Middle frontal gyrus (tissue), 1 donor: ENCODE data around the gene GPRC5A.

Experiments
- DNase-seq: peaks from one replicate; pipeline ENCODE4 v3.0.0-alpha.2; 2015; ENCODE audit warnings: low spot score; ENCODE audit errors: extremely low spot score

Gene GPRC5A

GRCh38 chr12:12909228-12909994 lies 18.0 kb downstream of the GPRC5A start:
- DNase-seq = no peak

GRCh38 chr12:12909995-12910420 lies 18.6 kb downstream of the GPRC5A start:
- DNase-seq = no peak

DNA sequence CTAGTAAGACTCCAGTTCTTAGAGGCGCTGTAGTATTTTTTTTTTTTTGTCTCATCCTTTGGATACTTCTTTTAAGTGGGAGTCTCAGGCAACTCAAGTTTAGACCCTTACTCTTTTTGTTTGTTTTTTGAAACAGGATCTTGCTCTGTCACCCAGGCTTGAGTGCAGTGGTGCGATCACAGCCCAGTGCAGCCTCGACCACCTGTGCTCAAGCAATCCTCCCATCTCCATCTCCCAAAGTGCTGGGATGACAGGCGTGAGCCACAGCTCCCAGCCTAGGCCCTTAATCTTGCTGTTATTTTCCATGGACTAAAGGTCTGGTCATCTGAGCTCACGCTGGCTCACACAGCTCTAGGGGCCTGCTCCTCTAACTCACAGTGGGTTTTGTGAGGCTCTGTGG lies 21.3 kb downstream of the GPRC5A start:
- DNase-seq = no peak

- no peak for DNase-seq
These were observed 24.3 kb downstream of the GPRC5A start for GRCh38 chr12:12915656-12916055.

- DNase-seq = peak; percentile 90
These were observed 25.0 kb downstream of the GPRC5A start for GRCh38 chr12:12916135-12916944.

- DNase-seq = no peak
These were observed 26.2 kb downstream of the GPRC5A start for GRCh38 chr12:12917517-12917916.

GRCh38 chr12:12918781-12919389 lies 27.5 kb downstream of the GPRC5A start:
- DNase-seq = no peak

- no peak for DNase-seq
These were observed 28.5 kb downstream of the GPRC5A start for GRCh38 chr12:12919666-12920435.

DNA sequence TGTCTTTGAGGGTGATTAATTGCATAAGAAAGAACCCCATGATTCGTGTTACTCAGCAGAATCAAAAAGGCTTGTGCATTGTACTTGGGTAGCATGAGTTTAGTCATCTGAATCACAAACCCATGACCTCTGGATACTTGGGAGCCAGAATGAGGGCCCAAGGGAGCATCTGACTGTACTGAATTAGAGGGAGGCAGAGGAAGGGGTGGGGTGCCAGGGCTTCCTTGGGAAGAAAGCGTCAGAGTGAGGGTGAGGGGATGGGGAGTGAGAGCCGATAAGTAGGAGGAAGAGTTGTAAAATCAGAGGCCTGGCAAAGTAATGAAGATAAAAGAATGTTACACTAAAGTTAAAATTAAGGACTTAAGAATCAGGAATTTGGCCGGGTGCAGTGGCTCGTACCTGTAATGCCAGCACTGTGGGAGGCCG lies 30.8 kb downstream of the GPRC5A start:
- DNase-seq = no peak

- no peak for DNase-seq
These were observed 31.6 kb downstream of the GPRC5A start for GRCh38 chr12:12922978-12923377.

DNA sequence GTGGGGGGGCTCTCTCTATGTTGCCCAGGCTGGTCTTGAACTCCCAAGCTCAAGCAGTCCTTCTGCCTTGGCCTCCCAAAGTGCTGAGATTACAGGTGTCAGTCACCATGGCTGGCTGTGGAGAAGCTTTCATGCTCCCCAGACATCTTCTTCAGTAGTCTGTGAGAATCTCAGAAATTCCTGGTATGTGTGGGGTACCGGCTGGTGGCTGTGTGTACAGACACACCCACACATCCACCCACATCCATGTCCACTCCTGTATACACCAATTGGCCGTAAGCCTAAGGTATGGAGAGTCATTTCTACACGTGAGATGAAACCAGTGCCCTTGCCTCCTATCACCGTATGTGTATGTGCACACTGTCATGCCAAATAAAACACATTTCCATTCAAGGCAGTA lies 32.8 kb downstream of the GPRC5A start:
- no peak for DNase-seq

DNA sequence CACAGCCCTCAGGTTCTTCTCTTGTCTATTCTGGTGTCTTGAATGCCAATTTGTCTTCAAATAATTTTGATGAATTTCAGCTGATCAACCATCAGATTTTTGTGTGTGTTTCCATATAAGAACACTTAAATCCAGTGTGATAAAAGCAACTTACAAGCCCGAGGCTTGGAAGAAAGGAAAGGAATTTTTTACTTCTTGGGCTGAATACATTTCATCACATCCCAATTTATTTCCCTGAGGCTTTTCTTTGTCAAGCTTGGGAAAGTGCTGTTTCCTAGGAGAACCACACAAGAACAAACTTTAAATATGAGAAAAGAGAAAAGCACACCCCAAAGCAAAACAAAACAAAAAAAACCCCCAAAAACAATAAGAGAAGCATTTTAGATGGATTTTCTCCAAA lies 34.0 kb downstream of the GPRC5A start:
- no peak for DNase-seq

GRCh38 chr12:12926571-12927071 lies 35.3 kb downstream of the GPRC5A start:
- no peak for DNase-seq

DNA sequence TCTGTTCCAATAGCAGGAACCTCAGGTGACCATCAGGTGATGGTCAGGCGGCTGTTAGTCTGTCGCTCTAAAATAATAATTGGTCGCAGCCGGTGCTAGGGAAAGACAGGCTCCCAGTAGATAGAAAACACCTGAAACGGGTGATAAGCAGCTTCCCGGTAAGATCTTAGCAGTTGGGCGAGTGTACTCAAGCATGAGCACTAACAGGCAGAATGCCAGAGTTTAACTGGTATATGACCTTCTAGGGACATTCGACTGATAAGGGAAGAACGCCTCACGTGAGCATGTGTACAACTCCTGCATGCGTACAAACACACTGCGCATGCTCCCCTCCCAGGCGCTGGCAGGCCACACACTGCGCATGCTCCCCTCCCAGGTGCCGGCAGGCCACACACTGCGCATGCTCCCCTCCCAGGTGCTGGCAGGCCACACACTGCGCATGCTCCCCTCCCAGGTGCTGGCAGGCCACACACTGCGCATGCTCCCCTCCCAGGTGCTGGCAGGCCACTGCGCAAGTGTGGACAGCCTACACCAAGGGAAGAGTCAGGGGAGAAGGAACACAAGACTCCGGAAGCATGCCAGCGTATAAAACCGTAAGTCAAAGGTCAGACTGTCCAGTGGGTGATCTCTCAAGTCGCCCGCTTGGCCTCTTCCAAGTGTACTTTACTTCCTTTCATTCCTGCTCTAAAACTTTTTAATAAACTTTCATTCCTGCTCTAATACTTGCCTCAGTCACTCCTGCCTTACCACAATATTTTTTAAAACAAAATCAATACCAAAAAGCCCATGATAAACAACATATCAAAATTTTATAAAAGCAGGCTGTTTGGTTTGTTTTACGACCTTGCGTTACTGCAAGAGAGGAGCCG lies 36.1 kb downstream of the GPRC5A start:
- no peak for DNase-seq

- no peak for DNase-seq
These were observed 38.3 kb downstream of the GPRC5A start for GRCh38 chr12:12929696-12930095.

- DNase-seq = no peak
These were observed 39.4 kb downstream of the GPRC5A start for GRCh38 chr12:12930633-12931219.

GRCh38 chr12:12933742-12934141 lies 42.4 kb downstream of the GPRC5A start:
- DNase-seq = no peak

DNA sequence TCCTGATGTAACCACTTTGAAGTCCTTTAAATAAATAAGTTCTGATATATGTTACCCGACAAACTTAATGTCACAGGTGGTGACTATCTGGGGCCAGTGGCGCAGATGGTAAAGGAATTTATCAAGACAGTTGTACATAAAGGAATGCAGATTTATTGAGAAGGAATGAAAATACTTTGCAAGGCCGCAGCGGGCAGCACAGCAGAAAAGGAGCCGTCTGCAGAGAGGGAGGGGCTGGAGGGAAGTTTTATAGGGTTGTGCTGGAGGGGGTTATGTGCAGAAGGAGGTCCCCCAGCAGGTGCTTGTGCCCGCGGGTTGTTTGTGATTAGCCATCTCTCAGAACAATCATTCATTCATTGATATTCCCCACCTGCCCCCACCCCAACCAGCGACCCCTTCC lies 43.2 kb downstream of the GPRC5A start:
- DNase-seq = no peak

DNA sequence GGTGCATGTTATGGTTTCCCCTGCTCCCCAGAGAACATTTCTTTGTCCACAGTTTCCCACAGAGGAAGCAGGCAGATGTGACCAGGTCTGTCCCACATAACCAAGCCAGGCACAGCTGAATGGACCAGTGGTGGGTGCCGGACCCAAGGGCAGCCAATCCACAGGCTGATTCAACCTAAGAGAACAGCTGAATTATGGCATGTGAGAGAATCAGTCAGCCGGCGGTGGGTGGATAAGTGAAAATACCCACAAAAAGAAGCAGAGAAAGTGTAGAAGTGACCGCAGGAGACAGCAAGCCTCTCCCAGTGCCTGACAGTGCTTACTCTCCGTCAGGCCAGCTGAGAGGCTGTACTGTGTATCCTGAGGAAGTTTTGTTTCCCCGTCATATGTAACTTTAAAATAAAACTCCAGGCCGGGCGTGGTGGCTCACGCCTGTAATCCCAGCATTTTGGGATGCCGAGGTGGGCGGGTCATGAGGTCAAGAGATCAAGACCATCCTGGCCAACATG lies 45.7 kb downstream of the GPRC5A start:
- DNase-seq = no peak

- no peak for DNase-seq
These were observed 47.2 kb downstream of the GPRC5A start for GRCh38 chr12:12938541-12938940.
